ENCODE data around the gene FAM222B.
"Not testable (repeated sequence)": the region's sequence is repeated elsewhere in the genome, so short reads cannot be mapped to it uniquely, and the experiment has no call there.

GRCh38 chr17:28735913-28736769 is 106.4 kb downstream of the FAM222B start:
- TF ChIP-seq CTCF, EP300, POLR2A (IDR thresholded peaks at IDR 0.05): not testable (repeated sequence)
